ENCODE data around the gene CHST9. TPM values are rescaled to one million over a fixed set of nuclear protein-coding genes. Genes with fewer than 3 reads are reported as not detected.

Gene CHST9
- polyA plus RNA-seq, 3 donors = not detected

GRCh38 chr18:27033722-27034121 is 151.4 kb downstream of the CHST9 start:
- DNase-seq = no peak
- Histone ChIP-seq H3K9me3 (replicated peaks in 1 of 2; ENCODE audit: control insufficient read depth in 1 of 2, insufficient read depth in 1 of 2, low read length in 2 of 2) (no peaks in the 10 kb centered on the region), H3K4me1 (ENCODE audit: control insufficient read depth in 1 of 2, insufficient read depth in 2 of 2, low read length in 2 of 2) (no peaks in the 10 kb centered on the region), H2AFZ (ENCODE audit: insufficient read depth, low read depth, low read length, poor library complexity, severe bottlenecking) (no peak overlapping the region), H3K27ac (ENCODE audit: low read depth in 1 of 2, low read length in 2 of 2) (no peak overlapping the region), H3K4me2 (replicated peaks; ENCODE audit: extremely low read depth, low read length, poor library complexity, severe bottlenecking) (no peak overlapping the region), H4K20me1 (ENCODE audit: insufficient read depth, low read length) (no peaks in the 10 kb centered on the region), H3K27me3 (ENCODE audit: control insufficient read depth in 2 of 2, insufficient read depth in 2 of 2, low read length in 2 of 2) (no peaks in the 10 kb centered on the region), H3K36me3 (replicated peaks in 1 of 2; ENCODE audit: control insufficient read depth in 1 of 2, insufficient read depth in 2 of 2, low read length in 2 of 2) (no peaks in the 10 kb centered on the region), H3K9ac (ENCODE audit: insufficient read depth, low read length, poor library complexity, severe bottlenecking) (no peak overlapping the region), H3K79me2 (ENCODE audit: insufficient read depth, low read length) (no peaks in the 10 kb centered on the region), H3K4me3 (replicated peaks in 1 of 3; ENCODE audit: low read depth in 2 of 3, low read length in 3 of 3) (no peak overlapping the region)
- Mint-ChIP-seq H3K27ac (no peak overlapping the region), H3K27me3 (ENCODE audit: low read depth in 3 of 3) (peaks cover 0 to 5% (median 4%) of the 10 kb centered on the region in 3 donors), H3K9me3 (no peaks in the 10 kb centered on the region), H3K36me3 (no peaks in the 10 kb centered on the region), H3K4me3 (no peak overlapping the region), H3K4me1 (no peaks in the 10 kb centered on the region)
- WGBS (ENCODE audit: insufficient coverage) = 84% methylated on average over 3 of the region's 5 CpGs
- intact Hi-C loops (cut with micrococcal nuclease) = no loop called here
- TF ChIP-seq CTCF (IDR thresholded peaks at IDR 0.05) = no peak

- no peak overlapping the region for H3K27ac ChIP-seq (ENCODE audit: low read depth in 1 of 2, low read length in 2 of 2)
- no peaks in the 10 kb centered on the region for H3K4me1 Mint-ChIP-seq
- H3K36me3 ChIP-seq (replicated peaks in 1 of 2; ENCODE audit: control insufficient read depth in 1 of 2, insufficient read depth in 2 of 2, low read length in 2 of 2) = no peaks in the 10 kb centered on the region
- H3K36me3 Mint-ChIP-seq = no peaks in the 10 kb centered on the region
- H3K27me3 ChIP-seq (ENCODE audit: control insufficient read depth in 2 of 2, insufficient read depth in 2 of 2, low read length in 2 of 2) = no peaks in the 10 kb centered on the region
- intact Hi-C loops (cut with micrococcal nuclease) = no loop called here
- WGBS (ENCODE audit: insufficient coverage) = 84% methylated on average over 9 of the region's 9 CpGs
- no peak overlapping the region for H3K4me3 Mint-ChIP-seq
- no peak overlapping the region for H3K27ac Mint-ChIP-seq
- H3K79me2 ChIP-seq (ENCODE audit: insufficient read depth, low read length) = no peaks in the 10 kb centered on the region
- TF ChIP-seq CTCF (IDR thresholded peaks at IDR 0.05) = no peak
- no peak overlapping the region for H3K4me2 ChIP-seq (replicated peaks; ENCODE audit: extremely low read depth, low read length, poor library complexity, severe bottlenecking)
- no peak overlapping the region for H3K4me3 ChIP-seq (replicated peaks in 1 of 3; ENCODE audit: low read depth in 2 of 3, low read length in 3 of 3)
- no peak for DNase-seq
- H3K27me3 Mint-ChIP-seq (ENCODE audit: low read depth in 3 of 3) = peaks cover 0 to 5% (median 2%) of the 10 kb centered on the region in 3 donors
- no peaks in the 10 kb centered on the region for H4K20me1 ChIP-seq (ENCODE audit: insufficient read depth, low read length)
- H3K9me3 ChIP-seq (replicated peaks in 1 of 2; ENCODE audit: control insufficient read depth in 1 of 2, insufficient read depth in 1 of 2, low read length in 2 of 2) = no peaks in the 10 kb centered on the region
- H3K9ac ChIP-seq (ENCODE audit: insufficient read depth, low read length, poor library complexity, severe bottlenecking) = no peak overlapping the region
- H3K9me3 Mint-ChIP-seq = no peaks in the 10 kb centered on the region
- H2AFZ ChIP-seq (ENCODE audit: insufficient read depth, low read depth, low read length, poor library complexity, severe bottlenecking) = no peak overlapping the region
- no peaks in the 10 kb centered on the region for H3K4me1 ChIP-seq (ENCODE audit: control insufficient read depth in 1 of 2, insufficient read depth in 2 of 2, low read length in 2 of 2)
Measured at GRCh38 chr18:27030421-27030820, 154.7 kb downstream of the CHST9 start.
